Measurements from ENCODE around the gene DERL2.

DERL2 gene

GRCh38 chr17:5509482-5509881, 23.5 kb upstream of the DERL2 start:
- TF ChIP-seq BHLHE40 (IDR thresholded peaks at IDR 0.05; ENCODE audit: borderline replicate concordance) (no peak), FOXA1 (IDR thresholded peaks at IDR 0.05) (no peak), L3MBTL2 (conservative IDR thresholded peaks at IDR 0.05) (no peak), PKNOX1 (IDR thresholded peaks at IDR 0.05) (no peak), TARDBP (IDR thresholded peaks at IDR 0.05) (no peak), ELF4 (IDR thresholded peaks at IDR 0.05) (no peak), NFRKB (IDR thresholded peaks at IDR 0.05) (no peak), SP1 (IDR thresholded peaks at IDR 0.05) (no peak), CTBP1 (IDR thresholded peaks at IDR 0.05; ENCODE audit: borderline replicate concordance) (no peak), LEF1 (IDR thresholded peaks at IDR 0.05; ENCODE audit: borderline replicate concordance) (no peak)
- no peak for DNase-seq (ENCODE audit: extremely low spot score)
- POLR2A ChIA-PET = no interaction called here
- CTCF ChIA-PET = no interaction called here

GRCh38 chr17:5508810-5509209, 22.8 kb upstream of the DERL2 start:
- ChIA-PET CTCF (no interaction called here), POLR2A (no interaction called here)
- no peak for DNase-seq (ENCODE audit: extremely low spot score)
- TF ChIP-seq BHLHE40 (IDR thresholded peaks at IDR 0.05; ENCODE audit: borderline replicate concordance) (no peak), ARNT (IDR thresholded peaks at IDR 0.05) (no peak), NFRKB (IDR thresholded peaks at IDR 0.05) (no peak), SUZ12 (IDR thresholded peaks at IDR 0.05) (no peak), ZNF384 (IDR thresholded peaks at IDR 0.05) (no peak), ELF4 (IDR thresholded peaks at IDR 0.05) (no peak), L3MBTL2 (conservative IDR thresholded peaks at IDR 0.05) (no peak), FOXM1 (IDR thresholded peaks at IDR 0.05; ENCODE audit: borderline replicate concordance) (no peak), FOXA1 (IDR thresholded peaks at IDR 0.05) (no peak), PKNOX1 (IDR thresholded peaks at IDR 0.05) (no peak)

GRCh38 chr17:5506307-5506706, 20.3 kb upstream of the DERL2 start:
- no peak for TF ChIP-seq ARNT (IDR thresholded peaks at IDR 0.05)
- TF ChIP-seq FOXA1 (IDR thresholded peaks at IDR 0.05) = no peak
- no peak for TF ChIP-seq L3MBTL2 (conservative IDR thresholded peaks at IDR 0.05)
- no peak for TF ChIP-seq ELF4 (IDR thresholded peaks at IDR 0.05)
- TF ChIP-seq ZNF384 (IDR thresholded peaks at IDR 0.05) = no peak
- no peak for TF ChIP-seq BHLHE40 (IDR thresholded peaks at IDR 0.05; ENCODE audit: borderline replicate concordance)
- no peak for TF ChIP-seq FOXK2 (IDR thresholded peaks at IDR 0.05)
- ChIA-PET CTCF (no interaction called here), POLR2A (no interaction called here)
- DNase-seq (ENCODE audit: extremely low spot score) = no peak

GRCh38 chr17:5502552-5502951, 16.6 kb upstream of the DERL2 start:
- ChIA-PET POLR2A (interaction anchor here (5.2 kb wide), 1 partner anchor 15 kb away, joined by 44 read pairs; the partner anchor contains the start of genes DERL2 and MIS12), CTCF (no interaction called here)
- no peak for TF ChIP-seq FOXA1 (IDR thresholded peaks at IDR 0.05)
- TF ChIP-seq LEF1 (IDR thresholded peaks at IDR 0.05; ENCODE audit: borderline replicate concordance) = no peak
- no peak for TF ChIP-seq CTBP1 (IDR thresholded peaks at IDR 0.05; ENCODE audit: borderline replicate concordance)
- TF ChIP-seq L3MBTL2 (conservative IDR thresholded peaks at IDR 0.05) = no peak
- TF ChIP-seq NFRKB (IDR thresholded peaks at IDR 0.05) = no peak
- TF ChIP-seq ARNT (IDR thresholded peaks at IDR 0.05) = no peak
- TF ChIP-seq HDGF (IDR thresholded peaks at IDR 0.05; ENCODE audit: borderline replicate concordance) = no peak
- TF ChIP-seq SUZ12 (IDR thresholded peaks at IDR 0.05) = no peak
- TF ChIP-seq FOXM1 (IDR thresholded peaks at IDR 0.05; ENCODE audit: borderline replicate concordance) = no peak
- no peak for TF ChIP-seq PKNOX1 (IDR thresholded peaks at IDR 0.05)
- TF ChIP-seq BHLHE40 (IDR thresholded peaks at IDR 0.05; ENCODE audit: borderline replicate concordance) = no peak
- TF ChIP-seq FOXK2 (IDR thresholded peaks at IDR 0.05) = no peak
- TF ChIP-seq ZNF384 (IDR thresholded peaks at IDR 0.05) = no peak
- TF ChIP-seq TARDBP (IDR thresholded peaks at IDR 0.05) = no peak
- no peak for TF ChIP-seq ELF4 (IDR thresholded peaks at IDR 0.05)
- no peak for TF ChIP-seq SP1 (IDR thresholded peaks at IDR 0.05)
- no peak for DNase-seq (ENCODE audit: extremely low spot score)

- ChIA-PET CTCF (no interaction called here), POLR2A (interaction anchor here (0.9 to 5.2 kb wide), 2 partner anchors 15 to 22 kb away, joined by 4 to 44 read pairs; partner anchors contain the start of genes DERL2 and MIS12)
- DNase-seq (ENCODE audit: extremely low spot score) = no peak
- TF ChIP-seq LEF1 (IDR thresholded peaks at IDR 0.05; ENCODE audit: borderline replicate concordance) (no peak), NFRKB (IDR thresholded peaks at IDR 0.05) (no peak), PKNOX1 (IDR thresholded peaks at IDR 0.05) (no peak), CTBP1 (IDR thresholded peaks at IDR 0.05; ENCODE audit: borderline replicate concordance) (no peak), ELF4 (IDR thresholded peaks at IDR 0.05) (no peak), SUZ12 (IDR thresholded peaks at IDR 0.05) (no peak), BHLHE40 (IDR thresholded peaks at IDR 0.05; ENCODE audit: borderline replicate concordance) (no peak), SP1 (IDR thresholded peaks at IDR 0.05) (no peak), ZNF384 (IDR thresholded peaks at IDR 0.05) (no peak), L3MBTL2 (conservative IDR thresholded peaks at IDR 0.05) (no peak)
These were observed 15.7 kb upstream of the DERL2 start for GRCh38 chr17:5501685-5502084.
